ENCODE results near the gene PRKG1. TPM values are rescaled to one million over a fixed set of nuclear protein-coding genes. Genes with fewer than 3 reads are reported as not detected.

Gene PRKG1
- total and polyA plus RNA-seq, 4 donors, result 0.46 to 5.1 (median 1.5) TPM

GRCh38 chr10:51935341-51935740, 861.1 kb downstream of the PRKG1 start (continued):
- TF ChIP-seq MAX (IDR thresholded peaks at IDR 0.05), result no peak

- H3K27ac ChIP-seq (ENCODE audit: low read depth in 1 of 2, low read length in 2 of 2), result no peak overlapping the region
- DNase-seq (ENCODE audit: low spot score), result no peak
- 78% methylated on average over 7 of the region's 7 CpGs for WGBS
Observed at GRCh38 chr10:51937308-51938140, 863.2 kb downstream of the PRKG1 start.

GRCh38 chr10:51950371-51950995, 876.2 kb downstream of the PRKG1 start:
- H3K36me3 ChIP-seq (ENCODE audit: control insufficient read depth in 4 of 4, insufficient read depth in 3 of 4, low read depth in 1 of 4, low read length in 3 of 4), result no peaks in the 10 kb centered on the region
- H3K27me3 ChIP-seq (ENCODE audit: control insufficient read depth in 4 of 4, insufficient read depth in 4 of 4, low read length in 3 of 4), result no peaks in the 10 kb centered on the region
- H3K9me3 ChIP-seq (ENCODE audit: control insufficient read depth in 4 of 4, low read length in 3 of 4), result no peaks in the 10 kb centered on the region
- DNase-seq (ENCODE audit: low spot score), result no peak
- no peak overlapping the region for H3K27ac ChIP-seq (ENCODE audit: low read depth in 1 of 2, low read length in 2 of 2)
- H3K4me1 ChIP-seq (ENCODE audit: control insufficient read depth in 4 of 4, insufficient read depth in 4 of 4, low read length in 3 of 4), result peaks cover 0 to 1% (median 0%) of the 10 kb centered on the region in 4 donors
- H3K9ac ChIP-seq (ENCODE audit: low read depth in 1 of 2, low read length in 2 of 2), result no peak overlapping the region
- WGBS, result 92% methylated on average over 10 of the region's 10 CpGs
- no peak overlapping the region for H3K4me3 ChIP-seq (ENCODE audit: low read depth in 1 of 3, low read length in 3 of 3)
- TF ChIP-seq MAX (IDR thresholded peaks at IDR 0.05) (no peak), YY1 (IDR thresholded peaks at IDR 0.05) (no peak), REST (IDR thresholded peaks at IDR 0.05) (no peak), HNF4A (conservative IDR thresholded peaks at IDR 0.05) (no peak), SP1 (IDR thresholded peaks at IDR 0.05) (no peak), FOXA2 (IDR thresholded peaks at IDR 0.05) (no peak), TAF1 (conservative IDR thresholded peaks at IDR 0.05) (no peak), FOXA1 (IDR thresholded peaks at IDR 0.05) (no peak), HNF4G (IDR thresholded peaks at IDR 0.05) (no peak), GABPA (IDR thresholded peaks at IDR 0.05 in 1 of 2, conservative IDR thresholded peaks at IDR 0.05 in 1 of 2) (no peak), RXRA (IDR thresholded peaks at IDR 0.05) (no peak)

More at GRCh38 chr10:51937308-51938140, 863.2 kb downstream of the PRKG1 start:
- TF ChIP-seq REST (IDR thresholded peaks at IDR 0.05), result no peak
- Histone ChIP-seq H3K9ac (ENCODE audit: low read depth in 1 of 2, low read length in 2 of 2) (no peak overlapping the region), H3K27me3 (ENCODE audit: control insufficient read depth in 4 of 4, insufficient read depth in 4 of 4, low read length in 3 of 4) (peaks cover 0 to 5% (median 0%) of the 10 kb centered on the region in 4 donors), H3K9me3 (ENCODE audit: control insufficient read depth in 4 of 4, low read length in 3 of 4) (no peaks in the 10 kb centered on the region), H3K36me3 (ENCODE audit: control insufficient read depth in 4 of 4, insufficient read depth in 3 of 4, low read depth in 1 of 4, low read length in 3 of 4) (no peaks in the 10 kb centered on the region), H3K4me3 (ENCODE audit: low read depth in 1 of 3, low read length in 3 of 3) (no peak overlapping the region), H3K4me1 (ENCODE audit: control insufficient read depth in 4 of 4, insufficient read depth in 4 of 4, low read length in 3 of 4) (no peaks in the 10 kb centered on the region)
